Colonic mucosa (tissue), 4 donors: ENCODE measurements around the gene CACNA1H. TPM values are rescaled to one million over a fixed set of nuclear protein-coding genes. Genes with fewer than 3 reads are reported as not detected.

ENCODE experiments used
- DNase-seq: peaks from one replicate; pipeline ENCODE4 v3.0.0-alpha.2; 2020
- H3K27ac ChIP-seq: fragments of 200-600 bp; one replicate; pipeline ENCODE4 v1.8.0; 2021
- H3K27me3 ChIP-seq: fragments of 200-600 bp; one replicate; pipeline ENCODE4 v1.8.0; 2021
- H3K36me3 ChIP-seq: fragments of 200-600 bp; one replicate; pipeline ENCODE4 v1.8.0; 2021
- H3K4me1 ChIP-seq: fragments of 200-600 bp; one replicate; pipeline ENCODE4 v1.8.0; 2021; ENCODE audit warnings: mild to moderate bottlenecking
- H3K4me3 ChIP-seq: fragments of 200-600 bp; one replicate; pipeline ENCODE4 v1.8.0; 2021
- H3K9ac ChIP-seq, 2 donors: one replicate each; pipeline ENCODE4 v1.7.0; 2013; ENCODE audit warnings: control low read depth in 2 of 2, low read depth in 2 of 2, low read length in 2 of 2
- H3K9me3 ChIP-seq: fragments of 200-600 bp; one replicate; pipeline ENCODE4 v1.8.0; 2021
- CTCF ChIP-seq: fragments of 200-600 bp; IDR thresholded peaks from one replicate; pipeline ENCODE4 v1.8.0; 2022; ENCODE audit warnings: antibody characterized with exemption, mild to moderate bottlenecking
- intact Hi-C: fragments of 100-400 bp; cut with DNase I; formaldehyde crosslinking; loops from one replicate; pipeline ENCODE4 v1.14.1; 2022
- total RNA-seq, 2 donors: library from RNA; stranded (reverse); fragmentation: NEBNext Ultra II Directional in 1 of 2; extraction: Animal tissue kit (Norgen Biotek cat#: 25700) in 1 of 2; gene quantifications; one replicate each; pipeline ENCODE4 v1.2.1, GENCODE V29; 2021
- donor health status: healthy.
- donor health status: DM: no; HTN: no; CAD: no.
- donor health status: DM: no; HTN: no; CAD: no.

The CACNA1H gene
- total RNA-seq, 2 donors from 2014 or later = 2.1 to 14.6 TPM

DNA sequence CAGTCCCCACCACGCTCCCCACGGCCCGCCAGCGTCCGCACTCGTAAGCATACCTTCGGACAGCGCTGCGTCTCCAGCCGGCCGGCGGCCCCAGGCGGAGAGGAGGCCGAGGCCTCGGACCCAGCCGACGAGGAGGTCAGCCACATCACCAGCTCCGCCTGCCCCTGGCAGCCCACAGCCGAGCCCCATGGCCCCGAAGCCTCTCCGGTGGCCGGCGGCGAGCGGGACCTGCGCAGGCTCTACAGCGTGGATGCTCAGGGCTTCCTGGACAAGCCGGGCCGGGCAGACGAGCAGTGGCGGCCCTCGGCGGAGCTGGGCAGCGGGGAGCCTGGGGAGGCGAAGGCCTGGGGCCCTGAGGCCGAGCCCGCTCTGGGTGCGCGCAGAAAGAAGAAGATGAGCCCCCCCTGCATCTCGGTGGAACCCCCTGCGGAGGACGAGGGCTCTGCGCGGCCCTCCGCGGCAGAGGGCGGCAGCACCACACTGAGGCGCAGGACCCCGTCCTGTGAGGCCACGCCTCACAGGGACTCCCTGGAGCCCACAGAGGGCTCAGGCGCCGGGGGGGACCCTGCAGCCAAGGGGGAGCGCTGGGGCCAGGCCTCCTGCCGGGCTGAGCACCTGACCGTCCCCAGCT is 67.3 kb downstream of the CACNA1H start:
- no peak overlapping the region for H3K27ac ChIP-seq
- TF ChIP-seq CTCF = no peak
- no peaks in the 10 kb centered on the region for H3K4me1 ChIP-seq
- no peaks in the 10 kb centered on the region for H3K9me3 ChIP-seq
- H3K4me3 ChIP-seq = no peak overlapping the region
- H3K9ac ChIP-seq = no peak overlapping the region
- intact Hi-C loops = no loop called here
- H3K36me3 ChIP-seq = no peaks in the 10 kb centered on the region
- no peak for DNase-seq
- no peaks in the 10 kb centered on the region for H3K27me3 ChIP-seq

- Histone ChIP-seq H3K4me1 (no peaks in the 10 kb centered on the region), H3K27ac (no peak overlapping the region), H3K36me3 (no peaks in the 10 kb centered on the region), H3K9ac (no peak overlapping the region), H3K27me3 (no peaks in the 10 kb centered on the region), H3K4me3 (no peak overlapping the region), H3K9me3 (no peaks in the 10 kb centered on the region)
- no peak for TF ChIP-seq CTCF
- intact Hi-C loops = no loop called here
- DNase-seq = no peak
Measured at GRCh38 chr16:1220841-1221627, 68.1 kb downstream of the CACNA1H start.

GRCh38 chr16:1221628-1222552 is 69.0 kb downstream of the CACNA1H start:
- intact Hi-C loops = no loop called here
- Histone ChIP-seq H3K27me3 (no peaks in the 10 kb centered on the region), H3K36me3 (no peaks in the 10 kb centered on the region), H3K27ac (no peak overlapping the region), H3K4me1 (no peaks in the 10 kb centered on the region), H3K9me3 (no peaks in the 10 kb centered on the region), H3K4me3 (no peak overlapping the region), H3K9ac (no peak overlapping the region)
- no peak for TF ChIP-seq CTCF
- no peak for DNase-seq

- H3K4me1 ChIP-seq = no peaks in the 10 kb centered on the region
- H3K27me3 ChIP-seq = no peaks in the 10 kb centered on the region
- no peaks in the 10 kb centered on the region for H3K9me3 ChIP-seq
- no peaks in the 10 kb centered on the region for H3K36me3 ChIP-seq
- no peak overlapping the region for H3K4me3 ChIP-seq
- no peak for TF ChIP-seq CTCF
- no peak overlapping the region for H3K9ac ChIP-seq
- intact Hi-C loops = no loop called here
- H3K27ac ChIP-seq = no peak overlapping the region
- DNase-seq = no peak
Measured at GRCh38 chr16:1222553-1223354, 69.8 kb downstream of the CACNA1H start.
